H1 (cell line): ENCODE results near the gene ELOVL4. TPM values are rescaled to one million over a fixed set of nuclear protein-coding genes. Genes with fewer than 3 reads are reported as not detected.

Experiments
- CTCF ChIA-PET: fragments of 300-600 bp; sonication (Branson Sonifier 250); formaldehyde crosslinking; loops from one replicate; lab custom pipeline; 2021; ENCODE audit not compliant: partially characterized antibody; lab: Charles Lee
- POLR2A ChIA-PET: fragments of 300-600 bp; sonication (Branson Sonifier 250); formaldehyde crosslinking; loops from one replicate; lab custom pipeline; 2021; ENCODE audit warnings: inconsistent platforms; ENCODE audit not compliant: partially characterized antibody; lab: Charles Lee
- DNase-seq, 2 experiments: peaks; one replicate each; pipeline versions ENCODE4 v3.0.0 to v3.0.0-alpha.2; 2010 to 2022; ENCODE audit warnings: low spot score in 2 of 2, low read depth in 1 of 2, mixed read lengths in 1 of 2
- FAIRE-seq: peaks from 2 replicates; lab custom pipeline; 2011; peaks lifted over from hg19 to GRCh38; lab: Jason Lieb, UNC
- H2AFZ ChIP-seq: 2 replicates; pipeline ENCODE4 v1.8.1; 2012; ENCODE audit warnings: low read length, inconsistent platforms
- H2AK5ac ChIP-seq: 2 replicates; pipeline ENCODE4 v1.6.1; 2013; ENCODE audit warnings: low read depth, low read length
- H2BK120ac ChIP-seq: replicated peaks from 2 replicates; pipeline ENCODE3; 2013; ENCODE audit warnings: low read depth, low read length, inconsistent platforms
- H2BK12ac ChIP-seq: 2 replicates; pipeline ENCODE4 v1.6.1; 2013; ENCODE audit warnings: low read depth, low read length
- H2BK15ac ChIP-seq: 2 replicates; pipeline ENCODE4 v1.6.1; 2013; ENCODE audit warnings: low read length
- H2BK20ac ChIP-seq: 2 replicates; pipeline ENCODE4 v1.6.1; 2013; ENCODE audit warnings: low read length
- H2BK5ac ChIP-seq: 2 replicates; pipeline ENCODE4 v1.6.1; 2013; ENCODE audit warnings: low read depth, low read length
- H3K14ac ChIP-seq: 2 replicates; pipeline ENCODE4 v1.6.1; 2013; ENCODE audit warnings: inconsistent platforms; ENCODE audit not compliant: insufficient read length
- H3K18ac ChIP-seq: 2 replicates; pipeline ENCODE4 v1.6.1; 2013; ENCODE audit warnings: low read length; ENCODE audit errors: extremely low read depth
- H3K23ac ChIP-seq: 2 replicates; pipeline ENCODE4 v1.6.1; 2013; ENCODE audit warnings: inconsistent platforms; ENCODE audit not compliant: insufficient read length
- H3K23me2 ChIP-seq: 2 replicates; pipeline ENCODE4 v1.6.1; 2013; ENCODE audit warnings: low read depth, low read length
- H3K27ac ChIP-seq: 2 replicates; pipeline ENCODE4 v1.6.1; 2011; ENCODE audit warnings: low read depth, low read length, inconsistent platforms
- H3K27me3 ChIP-seq, 4 experiments: replicated peaks in 1 of 4; 1 replicate in 1 of 4; 2 replicates in 3 of 4; pipeline versions ENCODE4 v1.6.1 to v1.8.1; 2011 to 2013; ENCODE audit warnings: low read length in 3 of 4, mild to moderate bottlenecking in 3 of 4, inconsistent platforms in 2 of 4, mixed read lengths in 2 of 4, moderate library complexity in 1 of 4; ENCODE audit not compliant: control insufficient read depth in 3 of 4, insufficient read depth in 3 of 4; ENCODE audit errors: extremely low read depth in 1 of 4
- H3K36me3 ChIP-seq, 4 experiments: 2 replicates each; pipeline versions ENCODE4 v1.6.1 to v1.8.1; 2011 to 2013; ENCODE audit warnings: mild to moderate bottlenecking in 4 of 4, low read length in 3 of 4, moderate library complexity in 2 of 4, control low read depth in 1 of 4, inconsistent platforms in 1 of 4; ENCODE audit not compliant: insufficient read depth in 4 of 4, control insufficient read depth in 2 of 4
- H3K4ac ChIP-seq: replicated peaks from 2 replicates; pipeline ENCODE3; 2013; ENCODE audit warnings: low read length, low read depth, mixed read lengths, inconsistent platforms; ENCODE audit not compliant: insufficient read length
- H3K4me1 ChIP-seq, 4 experiments: replicated peaks in 1 of 4; 1 replicate in 1 of 4; 2 replicates in 3 of 4; pipeline versions ENCODE4 v1.6.1 to v1.8.1; 2011 to 2013; ENCODE audit warnings: low read length in 3 of 4, inconsistent platforms in 2 of 4, mixed read lengths in 1 of 4; ENCODE audit not compliant: insufficient read depth in 4 of 4, control insufficient read depth in 3 of 4
- H3K4me2 ChIP-seq, 2 experiments: 2 replicates each; pipeline versions ENCODE4 v1.6.1 to v1.8.1; 2011 to 2013; ENCODE audit warnings: low read depth in 2 of 2, low read length in 2 of 2, control low read depth in 1 of 2, inconsistent platforms in 1 of 2, mild to moderate bottlenecking in 1 of 2; ENCODE audit not compliant: insufficient read depth in 1 of 2
- H3K4me3 ChIP-seq, 4 experiments: fragments of 200-600, 300-600 bp in 1 of 4; sonication (generic), shearing (Covaris generic), sonication (Bioruptor Twin) in 1 of 4; 2 replicates each; pipeline versions ENCODE4 v1.5.1 to v1.8.1; 2011 to 2016; ENCODE audit warnings: low read length in 4 of 4, low read depth in 3 of 4, control low read depth in 2 of 4, inconsistent platforms in 2 of 4, mild to moderate bottlenecking in 2 of 4, mixed read lengths in 1 of 4, moderate library complexity in 1 of 4; ENCODE audit not compliant: insufficient read depth in 2 of 4; ENCODE audit errors: extremely low read depth in 1 of 4
- H3K56ac ChIP-seq: replicated peaks from 2 replicates; pipeline ENCODE3; 2013; ENCODE audit warnings: low read depth, mild to moderate bottlenecking, mixed read lengths, low read length, inconsistent platforms; ENCODE audit not compliant: insufficient read length
- H3K79me1 ChIP-seq: 2 replicates; pipeline ENCODE4 v1.6.1; 2013; ENCODE audit warnings: low read depth, low read length, control low read depth
- H3K79me2 ChIP-seq, 2 experiments: 2 replicates each; pipeline versions ENCODE4 v1.6.1 to v1.8.1; 2012 to 2013; ENCODE audit warnings: low read length in 2 of 2, mild to moderate bottlenecking in 2 of 2, inconsistent platforms in 1 of 2; ENCODE audit not compliant: insufficient read depth in 2 of 2, control insufficient read depth in 1 of 2
- H3K9ac ChIP-seq, 4 experiments: replicated peaks in 1 of 4; 1 replicate in 1 of 4; 2 replicates in 3 of 4; pipeline versions ENCODE4 v1.6.1 to v1.8.1; 2011 to 2013; ENCODE audit warnings: low read depth in 3 of 4, low read length in 3 of 4, control low read depth in 2 of 4, mild to moderate bottlenecking in 2 of 4, moderate library complexity in 2 of 4, inconsistent platforms in 1 of 4; ENCODE audit errors: extremely low read depth in 1 of 4
- H3K9me3 ChIP-seq, 2 experiments: 2 replicates each; pipeline versions ENCODE4 v1.6.1 to v1.8.1; 2012 to 2013; ENCODE audit warnings: mild to moderate bottlenecking in 2 of 2, moderate library complexity in 2 of 2, control low read depth in 1 of 2, inconsistent platforms in 1 of 2, low read depth in 1 of 2, low read length in 1 of 2, mixed read lengths in 1 of 2; ENCODE audit not compliant: insufficient read depth in 2 of 2
- H4K20me1 ChIP-seq, 2 experiments: replicated peaks in 1 of 2; 2 replicates each; pipeline versions ENCODE3 to v1.8.1; 2011 to 2013; ENCODE audit warnings: inconsistent platforms in 2 of 2, low read length in 2 of 2, mild to moderate bottlenecking in 1 of 2; ENCODE audit not compliant: insufficient read depth in 2 of 2, control insufficient read depth in 1 of 2
- H4K5ac ChIP-seq: 2 replicates; pipeline ENCODE4 v1.6.1; 2013; ENCODE audit warnings: low read length, low read depth, mixed read lengths, inconsistent platforms; ENCODE audit not compliant: insufficient read length
- H4K8ac ChIP-seq: 2 replicates; pipeline ENCODE4 v1.8.0; 2013; ENCODE audit warnings: mild to moderate bottlenecking, moderate library complexity, low read length, inconsistent platforms; ENCODE audit not compliant: insufficient read depth; ENCODE audit errors: extremely low read depth
- H4K91ac ChIP-seq: replicated peaks from 2 replicates; pipeline ENCODE3; 2013; ENCODE audit warnings: low read length, mixed read lengths, inconsistent platforms; ENCODE audit not compliant: insufficient read length
- ASH2L ChIP-seq: fragments of 200-600, 300-600 bp; sonication (generic); IDR thresholded peaks from one replicate; pipeline ENCODE4 v1.7.1; 2017; ENCODE audit warnings: low read length
- ATF2 ChIP-seq: IDR thresholded peaks from 2 replicates; pipeline ENCODE4 v1.6.1; 2012; ENCODE audit warnings: low read length, inconsistent platforms
- CHD2 ChIP-seq: IDR thresholded peaks from 2 replicates; pipeline ENCODE4 v1.6.1; 2012; ENCODE audit warnings: low read length, improper control_type of control experiment
- CTBP2 ChIP-seq: IDR thresholded peaks from 2 replicates; pipeline ENCODE4 v1.7.0; 2011; ENCODE audit warnings: borderline replicate concordance, mild to moderate bottlenecking, moderate library complexity, mixed read lengths, low read length; ENCODE audit not compliant: insufficient read depth, insufficient read length
- E2F6 ChIP-seq: IDR thresholded peaks from 2 replicates; pipeline ENCODE4 v1.6.1; 2012; ENCODE audit warnings: inconsistent platforms
- JUN ChIP-seq: IDR thresholded peaks from 2 replicates; pipeline ENCODE4 v1.6.1; 2011; ENCODE audit warnings: low read depth, mild to moderate bottlenecking, improper control_type of control experiment, low read length
- POU5F1 ChIP-seq: IDR thresholded peaks from 2 replicates; pipeline ENCODE4 v1.6.1; 2011; ENCODE audit warnings: low read depth, mild to moderate bottlenecking, low read length, moderate library complexity
- SAP30 ChIP-seq: fragments of 300-600 bp; sonication (generic); IDR thresholded peaks from 2 replicates; pipeline ENCODE4 v1.7.1; 2012; ENCODE audit warnings: low read length, moderate library complexity, mild to moderate bottlenecking, inconsistent platforms; ENCODE audit not compliant: insufficient read depth, insufficient replicate concordance
- SP4 ChIP-seq: IDR thresholded peaks from 2 replicates; pipeline ENCODE4 v1.6.1; 2012; ENCODE audit warnings: low read length, inconsistent platforms
- SRF ChIP-seq: IDR thresholded peaks from 2 replicates; pipeline ENCODE4 v1.6.1; 2011; ENCODE audit warnings: mild to moderate bottlenecking, low read depth, low read length, moderate library complexity
- TAF7 ChIP-seq: optimal IDR thresholded peaks from 2 replicates; pipeline ENCODE3; 2011; ENCODE audit warnings: low read depth, mild to moderate bottlenecking, inconsistent platforms, low read length, moderate library complexity, borderline replicate concordance
- TCF12 ChIP-seq: IDR thresholded peaks from 2 replicates; pipeline ENCODE4 v1.6.1; 2011; ENCODE audit warnings: low read depth, mild to moderate bottlenecking, low read length
- polyA plus RNA-seq, 7 experiments: library from polyadenylated mRNA; depleted of rRNA in 3 of 7; stranded (reverse) in 5 of 7; unstranded in 2 of 7; fragments of >200 nt in 5 of 7; fragments of 200-250 nt in 2 of 7; gene quantifications; 1 replicate in 5 of 7; 2 replicates in 1 of 7; 4 replicates in 1 of 7; pipeline versions ENCODE4 v1.2.1 to v1.2.3, GENCODE V29; 2011 to 2013; ENCODE audit warnings: missing spikeins in 2 of 7, mixed read lengths in 2 of 7
- total RNA-seq: library from RNA; stranded (reverse); fragmentation: NEBNext Ultra II Directional; extraction: Animal tissue kit (Norgen Biotek cat#: 25700); gene quantifications from 2 replicates; pipeline ENCODE4 v1.2.1, GENCODE V29; 2021

Gene ELOVL4
- total and polyA plus RNA-seq, 2 of the 8 experiments (the other 6 are each of a cell fraction or from before 2014, with no cell fraction given), result 2.0 to 15.0 TPM

- ChIA-PET CTCF (no interaction called here), POLR2A (no interaction called here)
- Histone ChIP-seq H4K20me1 (no peaks in the 10 kb centered on the region), H2BK12ac (no peak overlapping the region), H3K4me3 (no peak overlapping the region), H3K23me2 (no peaks in the 10 kb centered on the region), H3K4ac (no peak overlapping the region), H3K23ac (no peak overlapping the region), H3K36me3 (no peaks in the 10 kb centered on the region), H3K18ac (no peak overlapping the region), H2AFZ (no peak overlapping the region), H2BK15ac (no peak overlapping the region), H2AK5ac (no peak overlapping the region), H3K27me3 (no peaks in the 10 kb centered on the region), H3K27ac (no peak overlapping the region), H3K9me3 (0 out of 4 replicates have a peak, but pooled peaks cover 0 to 4% of the 10 kb centered on the region in 2 experiments), H3K4me1 (no peaks in the 10 kb centered on the region), H4K8ac (no peak overlapping the region), H3K9ac (no peak overlapping the region), H3K4me2 (no peak overlapping the region), H4K91ac (no peak overlapping the region), H2BK20ac (no peak overlapping the region), H2BK5ac (no peak overlapping the region), H3K79me2 (no peaks in the 10 kb centered on the region), H3K14ac (no peak overlapping the region), H4K5ac (no peak overlapping the region), H3K79me1 (no peaks in the 10 kb centered on the region), H3K56ac (no peak overlapping the region), H2BK120ac (no peak overlapping the region)
- FAIRE-seq, result no peak
- no peak for DNase-seq
- TF ChIP-seq TCF12 (no peak), CHD2 (no peak), SP4 (no peak), E2F6 (no peak), SAP30 (no peak), ATF2 (no peak), POU5F1 (no peak), TAF7 (no peak), SRF (no peak), ASH2L (no peak), JUN (no peak), CTBP2 (no peak)
These were observed 51.8 kb downstream of the ELOVL4 start for GRCh38 chr6:79895382-79896074.
